BJ (cell line): ENCODE measurements around the gene KLF7. TPM values are rescaled to one million over a fixed set of nuclear protein-coding genes. Genes with fewer than 3 reads are reported as not detected.

Source experiments
- CTCF ChIA-PET: fragments of 350-600 bp; formaldehyde crosslinking; extraction: SDS; loops from one replicate; lab custom pipeline; 2021; ENCODE audit warnings: antibody characterized with exemption, inconsistent platforms; lab: Yijun Ruan, JAX
- POLR2A ChIA-PET: fragments of 300-600 bp; sonication (Branson Sonifier 250); formaldehyde crosslinking; extraction: SDS; loops from one replicate; lab custom pipeline; 2021; ENCODE audit warnings: antibody characterized with exemption; lab: Charles Lee
- DNase-seq: peaks from one replicate; pipeline ENCODE4 v3.0.0-alpha.2; 2011; ENCODE audit warnings: low read depth
- H3K27me3 ChIP-seq: 2 replicates; pipeline ENCODE4 v1.6.0; 2011; ENCODE audit warnings: low read length; ENCODE audit not compliant: control insufficient read depth, insufficient read depth
- H3K36me3 ChIP-seq: 2 replicates; pipeline ENCODE4 v1.5.1; 2011; ENCODE audit warnings: low read length; ENCODE audit not compliant: control insufficient read depth, insufficient read depth
- H3K4me3 ChIP-seq: 2 replicates; pipeline ENCODE4 v1.5.1; 2011; ENCODE audit warnings: low read depth, mild to moderate bottlenecking, control low read depth, low read length
- CTCF ChIP-seq: IDR thresholded peaks from 2 replicates; pipeline ENCODE4 v1.5.1; 2011; ENCODE audit warnings: low read depth, mild to moderate bottlenecking, control low read depth, inconsistent platforms, low read length, moderate library complexity; ENCODE audit not compliant: insufficient read depth
- polyA plus RNA-seq: library from polyadenylated mRNA; depleted of rRNA; stranded (reverse); fragments of >200 nt; gene quantifications from 2 replicates; pipeline ENCODE4 v1.2.3, GENCODE V29; 2011

KLF7 gene
- polyA plus RNA-seq, 1 experiment, result 41.9 TPM

DNA sequence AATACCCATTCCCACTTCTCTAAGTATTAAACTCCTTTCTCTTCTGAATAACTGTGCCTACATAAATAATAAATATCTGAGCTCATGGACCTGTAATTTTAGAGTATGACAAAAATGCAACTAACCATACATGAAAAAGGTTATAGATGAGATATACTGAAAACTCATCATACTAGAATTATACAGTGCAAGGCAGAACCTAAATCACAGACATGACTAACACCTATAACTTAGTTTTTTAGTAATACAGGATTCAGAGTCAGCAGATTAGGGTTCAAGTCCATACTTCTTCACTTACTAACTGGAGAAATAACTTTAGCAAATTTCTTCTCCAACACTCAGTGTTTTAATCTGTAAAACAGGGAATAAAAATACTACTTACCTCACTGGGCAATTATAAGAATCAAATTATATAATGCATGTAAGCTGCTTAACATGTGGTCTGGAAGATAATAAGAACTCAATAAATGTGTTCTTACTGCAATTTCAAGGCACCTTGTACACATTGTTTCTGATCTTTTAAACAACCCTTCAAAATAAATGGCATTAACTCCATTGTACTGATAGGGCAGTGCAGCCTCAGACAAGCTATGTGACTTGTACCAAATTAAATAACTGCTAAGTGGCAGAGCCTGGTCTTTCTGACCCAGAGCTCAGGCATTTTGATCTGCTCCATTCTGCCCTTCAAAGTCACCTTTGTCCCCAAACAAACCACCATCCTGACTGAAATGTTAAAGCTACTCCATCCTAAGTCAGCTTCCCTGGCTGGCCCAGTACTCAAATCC lies 39.6 kb upstream of the KLF7 start:
- ChIA-PET POLR2A (no interaction called here), CTCF (interaction anchor here (2.2 kb wide), 1 partner anchor 15 kb away, joined by 6 read pairs; no protein-coding TSS in a partner anchor)
- Histone ChIP-seq H3K27me3 (no peaks in the 10 kb centered on the region), H3K4me3 (no peak overlapping the region), H3K36me3 (no peaks in the 10 kb centered on the region)
- TF ChIP-seq CTCF, result no peak
- no peak for DNase-seq

- H3K4me3 ChIP-seq, result no peak overlapping the region
- H3K36me3 ChIP-seq, result no peaks in the 10 kb centered on the region
- no peak for TF ChIP-seq CTCF
- ChIA-PET POLR2A (interaction anchor here (0.6 kb wide), 1 partner anchor 39 kb away, joined by 4 read pairs; no protein-coding TSS in a partner anchor), CTCF (interaction anchor here (0.6 to 1.5 kb wide), 2 partner anchors 9 to 263 kb away, joined by 3 to 4 read pairs; no protein-coding TSS in a partner anchor)
- no peaks in the 10 kb centered on the region for H3K27me3 ChIP-seq
- no peak for DNase-seq
These were observed 37.3 kb upstream of the KLF7 start for GRCh38 chr2:207203056-207203455.

DNA sequence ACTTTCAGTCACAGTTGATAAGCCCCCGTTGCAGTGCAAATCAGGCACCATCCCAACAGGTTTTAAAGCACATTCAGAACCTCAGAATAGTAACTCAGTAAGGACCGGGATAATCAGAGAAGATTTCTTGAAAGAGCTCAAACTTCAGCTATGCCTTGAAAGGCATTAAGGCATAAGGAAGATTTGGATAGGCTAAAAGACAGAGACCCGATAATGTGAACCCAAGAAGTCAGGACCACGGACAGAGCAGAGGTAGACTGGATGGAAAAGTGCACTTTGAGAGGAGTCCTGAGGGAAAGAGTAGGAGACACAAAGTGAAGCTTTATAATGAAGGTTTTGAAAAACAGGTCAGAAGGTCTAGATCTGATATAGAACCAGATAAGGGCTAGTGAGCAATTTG lies 36.9 kb upstream of the KLF7 start:
- Histone ChIP-seq H3K36me3 (no peaks in the 10 kb centered on the region), H3K27me3 (no peaks in the 10 kb centered on the region), H3K4me3 (no peak overlapping the region)
- ChIA-PET CTCF (interaction anchor here (0.6 to 1.5 kb wide), 2 partner anchors 9 to 263 kb away, joined by 3 to 4 read pairs; no protein-coding TSS in a partner anchor), POLR2A (interaction anchor here (0.6 kb wide), 1 partner anchor 38 kb away, joined by 4 read pairs; no protein-coding TSS in a partner anchor)
- no peak for DNase-seq
- no peak for TF ChIP-seq CTCF

DNA sequence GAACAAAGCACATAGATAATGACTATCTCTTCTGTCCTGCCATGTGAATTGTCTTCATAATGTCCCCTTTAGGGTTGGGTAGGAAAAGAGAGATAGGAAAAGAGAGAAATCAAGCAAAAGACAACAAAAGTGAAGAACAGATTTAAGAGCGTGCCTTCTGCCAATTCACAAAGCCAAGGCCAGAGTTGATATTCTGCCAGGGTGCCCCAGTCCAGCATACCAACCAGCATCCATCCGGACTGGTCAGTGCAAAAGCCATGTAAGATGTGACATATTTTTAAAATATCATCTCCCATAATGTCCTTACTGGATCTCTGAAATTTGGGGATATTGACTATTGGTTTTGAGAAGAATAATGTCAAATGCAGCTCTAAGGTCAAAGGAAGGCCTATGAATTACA lies 35.7 kb upstream of the KLF7 start:
- ChIA-PET CTCF (interaction anchor here (1.3 kb wide), 1 partner anchor 29 kb away, joined by 3 read pairs; no protein-coding TSS in a partner anchor), POLR2A (no interaction called here)
- Histone ChIP-seq H3K36me3 (no peaks in the 10 kb centered on the region), H3K27me3 (no peaks in the 10 kb centered on the region), H3K4me3 (no peak overlapping the region)
- no peak for DNase-seq
- no peak for TF ChIP-seq CTCF

DNA sequence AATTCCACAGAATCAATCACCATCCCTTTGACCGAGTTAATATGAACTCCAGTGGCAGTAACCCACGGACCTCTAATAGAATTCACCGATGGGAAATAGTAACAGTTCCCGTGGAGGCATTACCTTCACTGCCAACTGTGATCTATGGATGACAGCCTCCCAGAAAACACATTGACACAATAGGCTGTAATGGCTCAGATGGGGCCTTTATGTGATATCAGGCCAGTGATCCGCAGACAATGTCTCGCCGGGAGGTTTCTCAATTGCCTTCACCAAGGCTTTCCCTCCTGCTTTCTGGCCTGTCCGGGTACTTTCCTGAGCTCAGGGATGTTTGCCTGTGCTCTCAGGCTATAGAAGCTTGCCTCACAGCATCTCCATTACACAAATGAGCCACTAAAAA lies 34.4 kb upstream of the KLF7 start:
- Histone ChIP-seq H3K27me3 (no peaks in the 10 kb centered on the region), H3K4me3 (no peak overlapping the region), H3K36me3 (no peaks in the 10 kb centered on the region)
- DNase-seq, result no peak
- no peak for TF ChIP-seq CTCF
- POLR2A ChIA-PET, result no interaction called here
- CTCF ChIA-PET, result interaction anchor here (1.3 kb wide), 1 partner anchor 30 kb away, joined by 3 read pairs; no protein-coding TSS in a partner anchor
